Stimulated activated naive CD8-positive, alpha-beta T cell treated with anti-CD3 and anti-CD28 coated beads, Interleukin-15, amount 100 ng/mL, for 72 hours (primary cell): ENCODE data around the gene WFDC10B.
"Not testable (repeated sequence)": the region's sequence is repeated elsewhere in the genome, so short reads cannot be mapped to it uniquely, and the experiment has no call there.

Experiments used
- ATAC-seq: fragments of 150-1000 bp; cut with Tn5 transposase; 2 replicates; pipeline ENCODE4 v1.10.0; 2021; ENCODE audit warnings: mild to moderate bottlenecking, moderate library complexity
- DNase-seq, 2 donors: peaks; one replicate each; pipeline ENCODE4 v3.0.0; 2021 to 2022
- H3K27ac Mint-ChIP-seq, 2 donors: one replicate each; pipeline ENCODE4 v1.8.0; 2022; ENCODE audit warnings: mild to moderate bottlenecking in 2 of 2, mixed read lengths in 2 of 2, moderate library complexity in 2 of 2
- H3K27me3 Mint-ChIP-seq: one replicate; pipeline ENCODE4 v1.8.0; 2022; ENCODE audit warnings: mixed read lengths
- H3K4me1 Mint-ChIP-seq: one replicate; pipeline ENCODE4 v1.8.0; 2022; ENCODE audit warnings: mild to moderate bottlenecking, mixed read lengths
- H3K4me3 Mint-ChIP-seq, 2 donors: one replicate each; pipeline ENCODE4 v1.8.0; 2022; ENCODE audit warnings: mild to moderate bottlenecking in 2 of 2, mixed read lengths in 2 of 2, moderate library complexity in 1 of 2
- H3K9me3 Mint-ChIP-seq, 2 donors: one replicate each; pipeline ENCODE4 v1.8.0; 2022; ENCODE audit warnings: mixed read lengths in 2 of 2

Gene WFDC10B

GRCh38 chr20:45704969-45705637 is at the start of gene WFDC10B:
Gene WFDC10B (minus strand): TSS chr20:45705019. CDS start chr20:45685992, 19,027 bp downstream.
- DNase-seq (no peak), ATAC-seq (no peak)
- H3K9me3 Mint-ChIP-seq, result no peaks in the 10 kb centered on the region
- no peak within 1 kb of the TSS for H3K4me3 Mint-ChIP-seq
- peaks cover 36% of the 10 kb centered on the region for H3K27me3 Mint-ChIP-seq
- H3K4me1 Mint-ChIP-seq, result no peaks in the 10 kb centered on the region
- no peak within 1 kb of the TSS for H3K27ac Mint-ChIP-seq

GRCh38 chr20:45752746-45753145 is 47.9 kb upstream of the WFDC10B start:
- DNase-seq, result peak; percentile 7 to 30
- Mint-ChIP-seq H3K27ac (peak overlapping the region in 1 of 2 donors; percentile 79), H3K4me3 (peak overlapping the region; percentile 49 to 57)

DNA sequence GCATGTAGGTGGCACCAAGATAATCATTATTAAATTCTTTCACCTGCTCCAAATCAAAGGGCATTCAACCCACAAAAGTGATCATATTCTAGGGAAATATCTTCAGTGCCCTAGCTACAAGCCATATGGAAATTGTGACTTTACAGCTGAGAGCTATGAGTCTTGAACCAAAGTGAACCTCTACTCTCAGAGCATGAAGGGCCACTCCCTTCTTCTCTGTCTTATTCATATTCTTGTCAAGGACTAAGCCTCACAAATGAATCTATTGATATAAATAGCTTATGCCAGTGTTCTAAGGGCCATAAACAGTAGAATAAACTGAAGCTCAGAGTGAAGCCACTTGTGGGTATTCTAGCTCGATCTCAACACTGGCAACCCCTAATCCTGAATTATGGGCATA is 46.9 kb upstream of the WFDC10B start:
- H3K27me3 Mint-ChIP-seq, result peaks cover 50% of the 10 kb centered on the region
- H3K27ac Mint-ChIP-seq, result no peak overlapping the region
- DNase-seq (no peak), ATAC-seq (peak; percentile 65)
- peaks cover 10 to 11% of the 10 kb centered on the region in 2 donors for H3K9me3 Mint-ChIP-seq
- peaks cover 40% of the 10 kb centered on the region for H3K4me1 Mint-ChIP-seq
- H3K4me3 Mint-ChIP-seq, result peak overlapping the region in 1 of 2 donors; percentile 8

More at GRCh38 chr20:45752746-45753145, 47.9 kb upstream of the WFDC10B start:
- H3K4me1 Mint-ChIP-seq, result peaks cover 40% of the 10 kb centered on the region
- H3K27me3 Mint-ChIP-seq, result peaks cover 44% of the 10 kb centered on the region
- H3K9me3 Mint-ChIP-seq, result peaks cover 10 to 11% of the 10 kb centered on the region in 2 donors
- peak; percentile 97 for ATAC-seq

DNA sequence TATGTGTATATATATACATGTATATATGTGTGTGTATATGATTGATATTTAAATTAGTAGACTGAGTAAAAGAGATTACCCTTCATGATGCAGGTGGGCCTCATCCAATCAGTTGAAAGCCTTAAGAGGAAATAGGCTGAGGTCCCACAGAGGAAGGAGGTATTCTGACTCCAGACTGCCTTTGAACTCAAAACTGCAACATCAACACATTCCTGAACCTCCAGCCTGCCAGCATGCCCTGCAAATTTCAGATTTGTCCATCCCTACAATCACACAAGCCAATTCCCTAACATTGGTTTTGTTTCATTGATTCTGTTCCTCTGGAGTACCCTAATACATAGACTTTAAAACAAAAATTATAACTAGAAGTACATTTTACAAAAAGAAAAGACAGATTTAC is 40.2 kb upstream of the WFDC10B start:
- ATAC-seq (no peak), DNase-seq (no peak)
- Mint-ChIP-seq H3K9me3 (no peaks in the 10 kb centered on the region), H3K27me3 (peaks cover 55% of the 10 kb centered on the region), H3K4me1 (no peaks in the 10 kb centered on the region), H3K27ac (no peak overlapping the region), H3K4me3 (no peak overlapping the region)

DNA sequence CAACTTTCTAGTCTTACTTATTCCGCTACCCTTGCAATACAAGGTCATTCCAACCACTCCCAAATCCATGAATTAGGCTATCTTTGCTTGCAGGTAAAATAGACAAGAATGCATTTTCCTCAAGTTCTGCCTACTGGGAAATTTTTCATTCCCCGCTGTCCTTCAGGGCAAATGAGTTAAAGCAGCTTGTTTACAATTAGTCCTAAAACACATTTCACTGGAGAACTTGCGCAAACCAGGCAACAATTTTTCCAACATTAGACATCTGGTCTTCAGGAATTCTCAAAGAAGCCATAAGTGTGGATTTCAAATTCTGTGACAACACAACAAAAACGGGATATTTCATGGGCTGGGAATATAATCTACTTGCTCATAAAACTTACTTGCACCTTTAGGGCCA is 37.8 kb upstream of the WFDC10B start:
- Mint-ChIP-seq H3K9me3 (no peaks in the 10 kb centered on the region), H3K27ac (no peak overlapping the region), H3K4me1 (no peaks in the 10 kb centered on the region), H3K27me3 (peaks cover 47% of the 10 kb centered on the region), H3K4me3 (no peak overlapping the region)
- ATAC-seq, result no peak
- DNase-seq, result no peak

GRCh38 chr20:45735988-45736387 is 31.2 kb upstream of the WFDC10B start:
- Mint-ChIP-seq H3K4me3 (no peak overlapping the region), H3K4me1 (peaks cover 7% of the 10 kb centered on the region), H3K27ac (no peak overlapping the region), H3K27me3 (peaks cover 74% of the 10 kb centered on the region), H3K9me3 (peaks cover 14 to 38% of the 10 kb centered on the region in 2 donors)
- no peak for DNase-seq
- ATAC-seq, result no peak

DNA sequence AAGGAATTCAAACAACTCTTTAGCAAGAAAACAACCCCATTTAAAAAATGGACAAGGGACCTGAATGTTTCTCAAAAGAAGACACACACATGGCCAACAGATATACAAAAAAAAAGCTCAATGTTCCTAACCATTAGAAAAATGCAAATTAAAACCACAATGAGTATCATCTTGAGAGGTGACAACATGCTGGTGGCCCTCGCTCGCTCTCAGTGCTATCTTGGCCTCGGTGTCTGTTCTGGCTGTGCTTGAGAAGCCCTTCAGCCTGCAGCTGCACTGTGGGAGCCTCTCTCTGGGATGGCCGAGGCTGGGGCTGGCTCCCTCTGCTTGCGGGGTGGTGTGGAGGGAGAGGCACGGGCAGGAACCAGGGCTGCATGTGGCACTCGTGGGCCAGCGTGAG is 30.7 kb upstream of the WFDC10B start:
- Mint-ChIP-seq H3K4me3 (no peak overlapping the region), H3K4me1 (peaks cover 7% of the 10 kb centered on the region), H3K27me3 (peaks cover 74% of the 10 kb centered on the region), H3K9me3 (peaks cover 17 to 42% of the 10 kb centered on the region in 2 donors), H3K27ac (no peak overlapping the region)
- ATAC-seq, result no peak
- DNase-seq, result no peak

- Mint-ChIP-seq H3K4me3 (no peak overlapping the region), H3K27me3 (peaks cover 66% of the 10 kb centered on the region), H3K4me1 (peaks cover 7% of the 10 kb centered on the region), H3K27ac (no peak overlapping the region), H3K9me3 (peaks cover 17 to 43% of the 10 kb centered on the region in 2 donors)
- DNase-seq (no peak), ATAC-seq (no peak)
These were observed 27.4 kb upstream of the WFDC10B start for GRCh38 chr20:45732199-45732598.

GRCh38 chr20:45727044-45727443 is 22.2 kb upstream of the WFDC10B start:
- no peaks in the 10 kb centered on the region for H3K4me1 Mint-ChIP-seq
- H3K27ac Mint-ChIP-seq, result no peak overlapping the region
- peaks cover 7 to 14% of the 10 kb centered on the region in 2 donors for H3K9me3 Mint-ChIP-seq
- DNase-seq, result no peak
- ATAC-seq, result peak; percentile 42
- H3K4me3 Mint-ChIP-seq, result no peak overlapping the region
- H3K27me3 Mint-ChIP-seq, result peaks cover 72% of the 10 kb centered on the region

DNA sequence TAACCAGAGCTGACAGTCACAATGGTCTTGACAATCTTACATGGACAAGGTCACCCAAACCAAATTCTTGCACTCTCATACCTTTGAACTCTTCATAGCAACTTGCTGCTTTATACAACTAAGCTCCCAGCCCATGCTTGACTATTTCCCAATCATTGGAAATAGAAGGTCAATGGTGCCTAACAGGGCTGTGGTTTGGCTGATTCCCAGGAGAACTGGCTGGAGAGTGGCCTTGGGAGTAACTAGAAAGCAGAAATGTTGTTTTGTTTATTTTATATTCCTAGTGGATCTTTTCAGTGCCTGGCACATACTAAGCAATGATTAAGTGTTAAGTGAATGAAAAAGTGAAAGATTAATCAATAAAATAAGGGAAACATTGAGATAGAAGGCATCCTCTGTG is 20.3 kb upstream of the WFDC10B start:
- Mint-ChIP-seq H3K4me1 (no peaks in the 10 kb centered on the region), H3K9me3 (no peaks in the 10 kb centered on the region), H3K4me3 (no peak overlapping the region), H3K27ac (no peak overlapping the region), H3K27me3 (peaks cover 61% of the 10 kb centered on the region)
- no peak for DNase-seq
- no peak for ATAC-seq

DNA sequence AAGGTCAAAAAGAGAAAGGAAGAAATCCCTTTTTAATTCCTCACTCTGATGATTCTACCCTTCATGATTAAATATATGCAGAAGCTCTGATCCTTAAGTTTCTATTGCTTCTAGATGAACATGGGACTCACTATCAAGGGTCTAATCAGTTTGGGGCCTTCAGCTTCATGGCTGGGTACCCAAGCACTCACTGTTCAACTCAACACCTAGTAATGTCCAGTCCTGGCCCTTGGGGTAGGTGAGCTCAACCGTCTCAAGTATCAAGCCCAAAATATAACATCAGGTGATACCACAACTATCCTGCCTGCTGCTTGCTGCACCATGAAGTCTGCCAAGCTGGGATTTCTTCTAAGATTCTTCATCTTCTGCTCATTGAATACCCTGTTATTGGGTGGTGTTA is 17.2 kb upstream of the WFDC10B start, which contains the start of gene SPINT4:
TSS of gene SPINT4 (plus strand) at position 301 of the 400 bp plus-strand sequence. CDS start at position 322, 21 bp downstream.
- Mint-ChIP-seq H3K4me3 (no peak within 1 kb of the TSS), H3K9me3 (peaks cover 0 to 9% of the 10 kb centered on the region in 2 donors), H3K27ac (no peak within 1 kb of the TSS), H3K27me3 (peaks cover 65% of the 10 kb centered on the region), H3K4me1 (no peaks in the 10 kb centered on the region)
- DNase-seq (no peak), ATAC-seq (no peak)

- not testable (repeated sequence) for H3K27ac Mint-ChIP-seq, DNase-seq, H3K4me1 Mint-ChIP-seq, H3K4me3 Mint-ChIP-seq, ATAC-seq
- H3K9me3 Mint-ChIP-seq, result peaks cover 0 to 12% of the 10 kb centered on the region in 2 donors
- H3K27me3 Mint-ChIP-seq, result peaks cover 54% of the 10 kb centered on the region
These were observed 11.4 kb upstream of the WFDC10B start for GRCh38 chr20:45716141-45716688.

DNA sequence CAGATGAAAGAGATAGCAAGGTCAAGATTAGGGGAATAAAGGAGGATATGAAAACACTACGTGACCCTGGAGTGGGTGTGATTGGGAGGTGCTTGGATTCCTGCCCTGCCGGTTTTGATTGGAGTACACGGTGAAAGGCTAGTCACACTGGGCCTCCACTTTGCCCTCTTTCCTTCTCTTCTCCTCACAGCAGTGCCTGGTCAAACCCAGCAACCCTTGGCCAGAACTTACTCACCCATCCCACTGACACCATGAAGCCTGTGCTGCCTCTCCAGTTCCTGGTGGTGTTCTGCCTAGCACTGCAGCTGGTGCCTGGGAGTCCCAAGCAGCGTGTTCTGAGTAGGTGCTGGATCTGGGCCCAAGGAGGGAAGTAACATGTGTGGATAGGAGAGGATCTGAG is 2.9 kb downstream of the WFDC10B start, which contains the start of gene WFDC13:
TSS of gene WFDC13 (plus strand) at position 166 of the 400 bp plus-strand sequence. CDS start at position 252, 86 bp downstream.
- H3K9me3 Mint-ChIP-seq, result no peaks in the 10 kb centered on the region
- no peaks in the 10 kb centered on the region for H3K4me1 Mint-ChIP-seq
- H3K27me3 Mint-ChIP-seq, result peaks cover 24% of the 10 kb centered on the region
- no peak within 1 kb of the TSS for H3K4me3 Mint-ChIP-seq
- DNase-seq (no peak), ATAC-seq (no peak)
- no peak within 1 kb of the TSS for H3K27ac Mint-ChIP-seq

- no peak for ATAC-seq
- DNase-seq, result no peak
- H3K4me1 Mint-ChIP-seq, result no peaks in the 10 kb centered on the region
- H3K9me3 Mint-ChIP-seq, result no peaks in the 10 kb centered on the region
- no peak overlapping the region for H3K27ac Mint-ChIP-seq
- no peak overlapping the region for H3K4me3 Mint-ChIP-seq
- peaks cover 21% of the 10 kb centered on the region for H3K27me3 Mint-ChIP-seq
These were observed 3.7 kb downstream of the WFDC10B start for GRCh38 chr20:45701104-45701503.

- no peak for DNase-seq
- no peak overlapping the region for H3K4me3 Mint-ChIP-seq
- H3K27me3 Mint-ChIP-seq, result peaks cover 9% of the 10 kb centered on the region
- no peak overlapping the region for H3K27ac Mint-ChIP-seq
- H3K9me3 Mint-ChIP-seq, result no peaks in the 10 kb centered on the region
- no peak for ATAC-seq
- no peaks in the 10 kb centered on the region for H3K4me1 Mint-ChIP-seq
These were observed 9.3 kb downstream of the WFDC10B start for GRCh38 chr20:45695496-45695895.

DNA sequence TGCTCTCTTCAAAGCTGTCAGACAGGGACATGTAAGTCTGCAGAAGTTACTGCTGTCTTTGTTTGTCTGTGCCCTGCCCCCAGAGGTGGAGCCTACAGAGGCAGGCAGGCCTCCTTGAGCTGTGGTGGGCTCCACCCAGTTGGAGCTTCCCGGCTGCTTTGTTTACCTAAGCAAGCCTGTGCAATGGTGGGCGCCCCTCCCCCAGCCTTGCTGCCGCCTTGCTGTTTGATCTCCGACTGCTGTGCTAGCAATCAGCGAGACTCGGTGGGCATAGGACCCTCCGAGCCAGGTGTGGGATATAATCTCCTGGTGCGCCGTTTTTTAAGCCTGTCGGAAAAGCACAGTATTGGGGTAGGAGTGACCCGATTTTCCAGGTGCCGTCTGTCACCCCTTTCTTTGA is 11.5 kb downstream of the WFDC10B start:
- not testable (repeated sequence) for H3K4me3 Mint-ChIP-seq, ATAC-seq, H3K9me3 Mint-ChIP-seq, H3K4me1 Mint-ChIP-seq, DNase-seq, H3K27me3 Mint-ChIP-seq, H3K27ac Mint-ChIP-seq
